ENCODE results near the gene AQP12A.

Gene AQP12A

GRCh38 chr2:240643811-240644150, 47.9 kb upstream of the AQP12A start:
- Histone ChIP-seq H3K4me3 (IDR thresholded peaks at IDR 0.05; ENCODE audit: insufficient read depth, low read depth, low read length) (no peak overlapping the region), H3K79me2 (ENCODE audit: insufficient read depth, low read depth) (no peaks in the 10 kb centered on the region), H3K4me2 (no peak overlapping the region), H3K27me3 (ENCODE audit: insufficient read depth, low read depth) (peaks cover 20% of the 10 kb centered on the region; the same call in 1 of the 2 replicates), H3K4me1 (ENCODE audit: low read depth, poor library complexity, severe bottlenecking) (no peaks in the 10 kb centered on the region), H3K27ac (no peak overlapping the region), H4K20me1 (ENCODE audit: insufficient read depth) (no peaks in the 10 kb centered on the region), H3K9ac (no peak overlapping the region), H3K36me3 (ENCODE audit: insufficient read depth) (no peaks in the 10 kb centered on the region), H2AFZ (ENCODE audit: low read depth) (no peak overlapping the region)
- TF ChIP-seq CTCF (conservative IDR thresholded peaks at IDR 0.05; ENCODE audit: low read depth, low read length), result no peak

GRCh38 chr2:240644171-240644651, 47.5 kb upstream of the AQP12A start:
- no peak overlapping the region for H3K9ac ChIP-seq
- H2AFZ ChIP-seq (ENCODE audit: low read depth), result no peak overlapping the region
- no peaks in the 10 kb centered on the region for H3K36me3 ChIP-seq (ENCODE audit: insufficient read depth)
- no peak overlapping the region for H3K4me3 ChIP-seq (IDR thresholded peaks at IDR 0.05; ENCODE audit: insufficient read depth, low read depth, low read length)
- no peak overlapping the region for H3K4me2 ChIP-seq
- peaks cover 18% of the 10 kb centered on the region; the same call in 1 of the 2 replicates for H3K27me3 ChIP-seq (ENCODE audit: insufficient read depth, low read depth)
- H3K79me2 ChIP-seq (ENCODE audit: insufficient read depth, low read depth), result no peaks in the 10 kb centered on the region
- TF ChIP-seq CTCF (conservative IDR thresholded peaks at IDR 0.05; ENCODE audit: low read depth, low read length), result no peak
- H3K4me1 ChIP-seq (ENCODE audit: low read depth, poor library complexity, severe bottlenecking), result no peaks in the 10 kb centered on the region
- H3K27ac ChIP-seq, result no peak overlapping the region
- no peaks in the 10 kb centered on the region for H4K20me1 ChIP-seq (ENCODE audit: insufficient read depth)

GRCh38 chr2:240644859-240645301, 46.8 kb upstream of the AQP12A start:
- Histone ChIP-seq H3K36me3 (ENCODE audit: insufficient read depth) (no peaks in the 10 kb centered on the region), H3K79me2 (ENCODE audit: insufficient read depth, low read depth) (no peaks in the 10 kb centered on the region), H3K27me3 (ENCODE audit: insufficient read depth, low read depth) (peaks cover 25% of the 10 kb centered on the region), H2AFZ (ENCODE audit: low read depth) (no peak overlapping the region), H3K4me2 (no peak overlapping the region), H3K9ac (no peak overlapping the region), H4K20me1 (ENCODE audit: insufficient read depth) (no peaks in the 10 kb centered on the region), H3K4me3 (IDR thresholded peaks at IDR 0.05; ENCODE audit: insufficient read depth, low read depth, low read length) (no peak overlapping the region), H3K4me1 (ENCODE audit: low read depth, poor library complexity, severe bottlenecking) (no peaks in the 10 kb centered on the region), H3K27ac (no peak overlapping the region)
- no peak for TF ChIP-seq CTCF (conservative IDR thresholded peaks at IDR 0.05; ENCODE audit: low read depth, low read length)

- no peak overlapping the region for H3K27ac ChIP-seq
- no peak overlapping the region for H3K4me2 ChIP-seq
- no peak for TF ChIP-seq CTCF (conservative IDR thresholded peaks at IDR 0.05; ENCODE audit: low read depth, low read length)
- no peaks in the 10 kb centered on the region for H3K36me3 ChIP-seq (ENCODE audit: insufficient read depth)
- H3K79me2 ChIP-seq (ENCODE audit: insufficient read depth, low read depth), result no peaks in the 10 kb centered on the region
- no peaks in the 10 kb centered on the region for H4K20me1 ChIP-seq (ENCODE audit: insufficient read depth)
- H3K9ac ChIP-seq, result no peak overlapping the region
- no peak overlapping the region for H2AFZ ChIP-seq (ENCODE audit: low read depth)
- peaks cover 28% of the 10 kb centered on the region for H3K27me3 ChIP-seq (ENCODE audit: insufficient read depth, low read depth)
- H3K4me1 ChIP-seq (ENCODE audit: low read depth, poor library complexity, severe bottlenecking), result no peaks in the 10 kb centered on the region
- H3K4me3 ChIP-seq (IDR thresholded peaks at IDR 0.05; ENCODE audit: insufficient read depth, low read depth, low read length), result no peak overlapping the region
These were observed 46.3 kb upstream of the AQP12A start for GRCh38 chr2:240645346-240645745.
